HG03469 (cell line): ENCODE measurements around the gene PLEKHG4B.
"Not testable (repeated sequence)": the region's sequence is repeated elsewhere in the genome, so short reads cannot be mapped to it uniquely, and the experiment has no call there.

ENCODE experiments used
- ATAC-seq: cut with Tn5 transposase; IDR thresholded peaks from one replicate; pipeline ENCODE4 v1.9.1; 2021; ENCODE audit warnings: mild to moderate bottlenecking, moderate library complexity, moderate number of reproducible peaks; ENCODE audit not compliant: unreplicated experiment

Gene PLEKHG4B

DNA sequence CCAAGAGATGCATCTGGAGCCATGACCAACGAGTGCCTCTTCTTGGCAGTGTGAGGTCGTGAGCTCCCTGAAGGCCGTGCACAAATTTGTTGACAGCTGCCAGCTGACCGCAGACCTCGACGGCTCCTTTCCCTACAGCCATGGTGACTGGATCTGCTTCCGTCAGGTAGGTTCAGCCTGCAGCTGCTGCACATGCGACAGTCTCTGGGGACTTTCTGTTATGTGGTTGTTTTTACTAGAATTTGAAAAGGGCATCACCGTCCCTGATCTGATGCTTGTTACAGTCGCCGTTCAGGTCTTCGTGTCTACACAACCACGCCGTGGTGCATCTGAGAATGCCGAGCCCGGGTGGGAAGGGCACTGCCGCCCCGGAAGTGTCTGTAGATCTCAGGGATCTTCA lies 62.9 kb downstream of the PLEKHG4B start:
- ATAC-seq, result no peak

DNA sequence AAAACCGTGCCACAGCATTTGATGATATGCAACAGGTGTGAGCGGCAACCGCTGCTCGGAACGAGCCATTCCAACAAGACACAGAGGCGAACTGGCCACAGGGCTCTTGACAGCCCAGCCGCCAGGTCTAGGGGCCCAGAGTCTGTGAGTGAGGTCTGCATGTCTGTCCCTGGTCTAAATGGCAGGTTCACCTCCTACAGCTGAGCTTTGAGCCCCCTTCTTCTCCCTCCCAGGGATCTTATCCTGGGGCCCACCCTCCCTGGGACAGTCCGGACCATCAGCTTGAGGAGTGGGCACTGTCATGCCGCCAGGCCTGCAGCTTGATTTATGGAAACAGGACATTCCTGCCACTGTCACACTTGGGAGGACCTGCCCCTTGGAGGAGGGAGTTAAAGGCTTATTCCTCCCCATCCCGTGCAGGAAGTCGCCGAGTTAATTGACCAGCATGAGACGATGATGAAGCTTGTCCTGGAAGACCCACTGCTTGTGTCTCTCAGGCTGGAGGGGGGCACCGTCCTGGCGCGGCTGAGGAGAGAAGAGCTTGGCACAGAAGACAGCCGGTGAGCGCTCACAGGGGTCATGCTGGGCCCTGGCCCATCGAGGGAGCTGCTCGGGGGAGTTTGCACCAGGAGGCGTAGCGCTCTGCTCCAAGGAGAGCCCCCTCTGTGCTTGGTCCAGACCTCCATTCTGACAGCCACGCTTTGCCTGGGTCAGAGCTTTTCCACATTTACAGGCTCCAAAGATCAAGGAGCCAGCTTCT lies 63.9 kb downstream of the PLEKHG4B start:
- ATAC-seq, result no peak

DNA sequence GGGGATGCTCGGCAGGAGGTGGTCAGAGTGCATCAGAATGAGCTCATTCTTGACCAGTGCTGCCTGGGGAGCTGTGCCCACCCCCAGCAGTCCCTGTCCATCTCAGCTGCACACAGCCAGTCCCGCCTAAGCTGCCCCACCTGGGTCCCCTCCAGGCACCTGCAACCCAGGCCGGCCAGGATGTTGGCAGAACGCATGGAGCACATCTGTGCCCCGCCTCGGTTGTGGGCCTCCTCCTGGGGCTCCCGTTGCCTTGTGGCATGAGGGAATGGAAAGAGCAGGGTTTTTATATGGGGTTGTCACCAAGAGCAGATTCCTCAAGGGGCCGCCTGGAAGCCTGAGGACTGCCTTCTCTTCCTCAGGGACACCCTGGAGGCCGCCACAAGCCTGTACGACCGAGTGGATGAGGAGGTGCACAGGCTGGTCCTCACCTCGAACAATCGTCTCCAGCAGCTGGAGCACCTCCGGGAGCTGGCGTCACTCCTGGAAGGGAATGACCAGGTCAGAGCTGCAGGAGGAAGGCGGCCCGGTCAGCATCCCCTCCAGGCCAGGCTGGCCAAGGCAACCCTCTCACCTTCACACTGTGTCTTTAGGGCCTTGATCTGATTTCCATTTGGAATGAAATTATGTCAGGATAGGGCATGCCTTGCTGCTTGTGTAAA lies 64.6 kb downstream of the PLEKHG4B start:
- ATAC-seq, result no peak

DNA sequence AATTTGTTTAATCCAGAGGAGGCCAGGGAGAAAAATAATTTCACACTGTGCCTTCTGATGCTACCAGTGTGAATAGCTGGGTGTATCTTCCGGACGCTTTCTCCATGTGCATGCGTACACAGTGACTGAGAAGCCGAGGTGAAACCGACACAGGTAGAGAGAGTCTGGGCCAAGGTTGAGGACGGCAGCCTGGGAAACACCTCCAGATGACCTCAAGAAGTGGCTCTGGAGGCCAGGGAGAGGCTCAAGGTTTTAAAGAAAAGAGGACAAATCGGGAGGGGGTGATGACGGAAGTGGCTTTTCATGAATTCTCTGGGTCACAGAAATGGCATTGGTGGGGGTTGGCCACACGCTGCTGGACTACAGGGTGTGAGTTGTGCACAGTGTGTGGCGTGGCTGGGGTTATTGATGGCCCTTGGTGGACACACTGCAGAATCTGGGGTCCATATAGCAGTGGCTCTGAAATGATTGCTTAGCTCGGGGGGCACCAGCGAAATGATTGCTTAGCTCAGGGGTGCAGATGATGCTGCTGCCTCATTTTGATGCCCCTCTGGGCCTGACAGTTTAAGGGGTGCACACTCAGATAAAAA lies 65.3 kb downstream of the PLEKHG4B start:
- no peak for ATAC-seq

DNA sequence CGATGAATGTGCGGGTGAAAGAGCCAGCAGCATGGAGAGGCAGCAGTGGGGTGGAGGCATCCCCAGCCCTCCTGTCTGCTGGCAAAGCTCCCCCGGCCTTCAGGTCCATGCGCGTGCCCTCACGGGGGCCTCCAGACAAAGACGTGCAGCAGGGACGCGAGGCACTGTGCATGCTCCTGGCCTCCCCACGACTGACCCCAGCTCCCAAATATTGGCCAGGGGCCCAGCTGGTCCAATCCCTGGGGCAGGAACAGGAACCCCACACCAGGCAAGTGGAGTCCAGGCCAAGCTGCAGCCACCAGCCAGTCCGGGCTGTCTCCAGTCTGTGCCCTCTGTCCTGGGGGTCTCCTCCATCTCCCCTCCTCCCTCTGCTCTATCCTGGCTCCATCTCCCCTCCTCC lies 65.8 kb downstream of the PLEKHG4B start:
- ATAC-seq, result no peak

DNA sequence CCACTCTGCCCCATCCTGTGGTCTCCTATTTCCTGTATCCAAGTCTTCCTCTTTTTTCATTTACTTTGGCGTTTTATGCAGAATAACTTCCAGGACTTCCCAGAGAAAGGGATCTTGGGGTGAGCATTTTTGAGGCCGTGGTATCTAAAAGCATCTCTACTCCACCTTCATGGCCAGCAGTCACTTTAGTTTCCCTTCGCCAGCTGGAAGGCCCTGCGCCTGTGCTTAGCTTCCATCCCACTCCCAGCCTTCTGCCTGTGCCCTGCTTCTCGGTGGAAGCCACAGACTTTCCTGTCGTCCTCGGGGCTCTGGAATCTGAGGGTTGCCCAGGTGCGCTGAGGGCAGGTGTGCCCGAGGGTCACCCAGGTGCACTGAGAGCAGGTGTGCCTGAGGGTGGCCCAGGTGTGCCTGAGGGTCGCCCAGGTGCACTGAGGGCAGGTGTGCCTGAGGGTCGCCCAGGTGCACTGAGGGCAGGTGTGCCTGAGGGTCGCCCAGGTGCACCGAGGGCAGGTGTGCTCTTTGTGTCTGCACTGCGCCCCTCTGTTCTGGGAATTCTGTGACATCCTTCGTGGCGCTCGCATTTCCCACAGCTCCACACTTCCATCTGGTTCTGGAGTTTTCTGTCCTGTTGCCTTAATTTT lies 67.0 kb downstream of the PLEKHG4B start:
- no peak for ATAC-seq

DNA sequence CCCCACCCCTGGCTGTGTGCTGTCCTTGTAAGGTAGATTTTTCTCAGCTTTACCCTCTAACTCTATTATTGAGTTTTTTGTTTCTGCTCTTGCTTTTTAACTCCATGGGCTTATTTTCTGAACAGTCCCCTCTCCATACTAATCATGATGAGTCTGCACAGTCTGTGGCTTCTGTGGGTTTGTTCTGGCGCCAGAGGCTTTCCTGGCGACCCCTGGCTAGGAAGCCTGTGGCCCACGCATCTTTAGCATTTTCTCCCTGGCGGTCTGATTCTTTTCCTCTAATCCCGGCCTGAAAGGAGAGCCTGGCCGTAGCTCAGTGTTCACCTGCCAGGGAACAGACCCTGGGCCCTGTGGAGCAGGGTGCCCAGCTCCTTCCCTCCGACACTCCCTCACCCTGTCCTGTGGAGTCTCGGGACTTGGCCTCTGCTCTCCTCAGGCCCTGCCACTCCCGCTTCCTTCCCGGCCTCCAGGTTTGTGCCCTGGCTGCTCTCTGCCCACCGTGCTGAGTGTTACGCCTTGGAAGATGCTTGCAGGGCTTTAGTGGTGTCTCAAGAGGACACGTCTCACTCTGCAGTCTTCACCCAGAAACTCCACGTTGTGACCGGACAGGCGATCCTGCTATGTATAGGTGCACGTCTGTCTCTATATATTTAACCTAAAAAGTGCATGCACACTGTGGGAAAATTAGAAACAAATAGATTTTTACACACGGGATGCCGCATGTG lies 67.6 kb downstream of the PLEKHG4B start:
- ATAC-seq, result no peak

DNA sequence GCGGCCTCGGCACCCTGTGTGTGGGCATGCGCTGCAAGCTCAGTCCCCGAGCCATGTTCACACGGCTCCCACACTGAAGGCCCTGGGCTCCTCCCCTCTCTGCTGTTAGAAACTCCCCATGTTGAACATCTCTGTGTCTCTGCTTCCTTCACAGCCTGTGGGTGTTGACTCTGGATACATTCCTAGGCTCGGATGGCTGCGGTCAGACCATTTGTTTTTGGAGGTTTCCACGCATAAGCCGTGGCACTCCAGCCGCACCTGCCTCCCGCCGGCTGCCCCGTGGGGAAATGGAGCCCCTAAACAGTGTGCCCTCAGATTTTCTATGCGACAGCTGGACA lies 68.2 kb downstream of the PLEKHG4B start:
- no peak for ATAC-seq

DNA sequence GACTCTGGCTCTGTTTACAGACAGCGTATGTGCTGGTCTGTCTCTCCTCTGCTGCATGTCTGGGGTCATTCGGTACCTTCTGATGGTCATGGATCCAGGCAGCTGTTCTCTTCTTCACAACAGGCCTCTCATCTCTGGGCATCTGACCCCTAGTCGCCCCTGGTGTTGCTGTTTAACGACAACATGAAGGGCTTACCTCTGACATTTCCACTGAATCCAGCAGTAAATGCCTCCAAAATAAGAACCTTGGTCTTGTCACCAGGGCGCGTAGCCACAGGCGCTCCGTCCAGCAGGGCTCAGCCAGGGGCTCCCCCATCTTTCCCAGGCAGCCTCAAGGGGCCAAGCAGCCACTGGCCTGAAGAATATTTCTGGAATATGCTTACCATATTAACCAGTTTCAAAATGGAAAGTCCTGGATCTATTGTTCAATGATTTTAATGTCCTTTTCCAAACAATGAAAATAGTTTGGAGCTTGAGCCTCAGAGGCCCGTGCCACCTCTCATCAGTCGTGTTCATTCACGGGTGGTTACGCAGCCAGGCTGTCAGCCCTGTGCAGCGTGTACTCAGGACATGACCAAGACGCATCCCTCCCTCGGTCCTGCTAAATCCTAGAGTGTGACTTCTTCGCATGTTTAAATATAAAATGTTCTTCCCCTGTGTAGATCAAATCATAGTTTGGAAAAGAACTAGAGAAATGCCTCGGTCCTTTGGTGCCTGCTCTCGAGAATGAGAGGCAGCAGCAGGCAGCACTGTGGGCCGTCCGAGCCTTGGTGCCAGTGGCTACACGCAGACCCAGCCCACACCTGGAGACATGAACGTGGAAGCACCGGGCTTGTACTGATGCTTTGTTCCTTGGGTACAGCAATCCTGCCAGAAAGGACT lies 69.2 kb downstream of the PLEKHG4B start:
- ATAC-seq, result no peak

DNA sequence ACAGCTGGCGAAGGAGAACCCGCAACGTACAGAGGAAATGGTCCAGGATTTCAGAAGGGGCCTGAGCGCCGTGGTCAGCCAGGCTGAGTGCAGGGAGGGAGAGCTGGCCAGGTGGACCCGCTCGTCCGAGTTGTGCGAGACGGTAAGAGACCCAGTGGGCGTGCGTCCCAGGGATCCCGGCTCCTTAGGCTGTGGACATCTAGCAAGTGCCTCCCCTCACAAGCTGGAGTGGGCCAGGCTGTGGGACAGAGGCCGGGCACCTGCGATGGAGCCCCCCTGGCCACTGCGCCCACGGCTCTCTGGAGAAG lies 69.8 kb downstream of the PLEKHG4B start:
- ATAC-seq, result no peak

DNA sequence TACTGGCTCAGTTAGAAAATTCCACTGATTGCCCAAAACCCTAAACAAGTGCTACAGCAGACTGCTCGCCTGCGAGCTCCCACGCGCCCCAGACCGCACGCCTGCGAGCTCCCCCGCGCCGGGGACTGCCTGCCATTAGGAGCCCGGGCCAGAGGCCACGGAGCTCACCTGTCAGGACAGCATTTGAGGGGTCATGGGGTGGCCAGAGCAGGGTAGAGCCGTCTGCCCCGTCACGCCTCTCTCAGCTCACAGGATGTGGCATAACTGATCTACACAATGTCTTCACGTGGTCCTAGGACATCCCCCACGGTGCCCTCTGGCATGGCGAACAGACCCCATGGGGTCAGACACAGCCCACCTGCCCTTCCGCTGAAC lies 70.2 kb downstream of the PLEKHG4B start:
- ATAC-seq, result no peak

DNA sequence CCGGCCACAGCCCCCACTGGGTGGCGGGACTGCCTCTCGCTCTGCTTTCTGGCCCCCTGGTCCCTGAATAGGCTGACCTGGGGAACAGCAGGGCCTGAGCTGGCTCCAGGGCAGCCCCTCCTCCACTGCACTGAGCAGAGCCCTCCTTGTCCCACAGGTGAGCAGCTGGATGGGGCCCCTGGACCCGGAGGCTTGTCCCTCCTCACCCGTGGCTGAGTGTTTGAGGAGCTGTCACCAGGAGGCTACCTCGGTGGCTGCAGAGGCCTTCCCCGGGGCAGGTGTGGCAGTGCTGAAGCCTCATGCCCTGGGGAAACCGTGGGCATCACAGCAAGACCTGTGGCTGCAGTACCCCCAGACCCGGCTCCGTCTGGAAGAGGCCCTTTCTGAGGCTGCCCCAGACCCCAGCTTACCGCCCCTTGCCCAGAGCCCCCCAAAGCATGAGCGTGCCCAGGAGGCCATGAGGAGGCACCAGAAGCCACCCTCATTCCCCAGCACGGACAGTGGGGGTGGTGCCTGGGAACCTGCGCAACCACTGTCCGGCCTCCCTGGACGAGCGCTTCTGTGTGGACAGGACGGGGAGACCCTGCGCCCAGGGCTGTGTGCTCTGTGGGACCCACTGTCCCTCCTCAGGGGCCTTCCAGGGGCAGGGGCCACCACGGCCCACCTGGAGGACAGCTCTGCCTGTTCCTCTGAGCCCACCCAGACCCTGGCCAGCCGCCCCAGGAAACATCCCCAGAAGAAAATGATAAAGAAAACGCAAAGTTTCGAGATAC lies 70.8 kb downstream of the PLEKHG4B start:
- ATAC-seq, result no peak

DNA sequence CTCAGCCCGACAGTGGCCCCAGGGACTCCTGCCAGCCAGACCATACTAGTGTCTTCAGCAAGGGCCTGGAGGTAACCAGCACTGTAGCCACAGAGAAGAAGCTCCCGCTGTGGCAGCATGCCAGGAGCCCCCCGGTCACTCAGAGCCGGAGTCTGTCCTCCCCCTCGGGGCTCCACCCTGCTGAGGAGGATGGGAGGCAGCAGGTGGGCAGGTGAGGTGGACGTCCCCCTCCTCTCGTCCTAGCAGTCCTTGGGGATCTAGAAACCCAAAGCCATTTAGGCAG lies 71.3 kb downstream of the PLEKHG4B start:
- no peak for ATAC-seq

DNA sequence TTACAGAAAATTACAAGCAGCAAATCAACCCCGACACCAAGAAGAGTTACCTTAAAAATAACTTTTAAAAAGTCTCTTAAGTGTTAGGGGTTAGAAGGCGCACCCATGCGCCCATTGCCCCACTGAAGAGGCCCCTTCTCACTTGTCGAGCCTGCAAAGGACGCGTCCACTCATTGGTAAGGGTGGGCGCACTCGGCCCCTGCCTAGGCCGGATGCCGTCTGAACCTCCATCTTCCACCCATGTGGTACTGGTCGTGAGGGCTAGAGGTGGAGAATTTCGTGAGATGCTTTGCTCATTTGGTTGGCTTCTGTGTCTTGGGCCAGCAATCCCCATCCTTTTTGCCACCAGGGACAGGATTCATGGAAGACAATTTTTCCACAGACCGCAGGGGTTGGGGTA lies 71.9 kb downstream of the PLEKHG4B start:
- no peak for ATAC-seq

DNA sequence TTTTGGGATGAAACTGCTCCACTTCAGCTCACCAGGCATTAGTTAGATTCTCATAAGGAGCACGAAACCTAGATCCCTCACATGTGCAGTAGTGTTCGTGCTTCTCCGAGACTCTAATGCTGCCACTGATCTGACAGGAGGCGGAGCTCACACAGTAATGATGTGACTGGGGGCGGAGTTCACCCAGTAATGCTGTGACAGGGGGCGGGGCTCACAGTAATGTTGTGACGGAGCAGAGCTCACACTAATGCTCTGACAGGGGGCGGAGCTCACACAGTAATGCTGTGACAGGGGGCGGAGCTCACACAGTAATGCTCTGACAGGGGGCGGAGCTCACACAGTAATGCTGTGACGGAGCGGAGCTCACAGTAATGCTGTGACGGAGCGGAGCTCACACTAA lies 72.3 kb downstream of the PLEKHG4B start:
- ATAC-seq, result no peak

DNA sequence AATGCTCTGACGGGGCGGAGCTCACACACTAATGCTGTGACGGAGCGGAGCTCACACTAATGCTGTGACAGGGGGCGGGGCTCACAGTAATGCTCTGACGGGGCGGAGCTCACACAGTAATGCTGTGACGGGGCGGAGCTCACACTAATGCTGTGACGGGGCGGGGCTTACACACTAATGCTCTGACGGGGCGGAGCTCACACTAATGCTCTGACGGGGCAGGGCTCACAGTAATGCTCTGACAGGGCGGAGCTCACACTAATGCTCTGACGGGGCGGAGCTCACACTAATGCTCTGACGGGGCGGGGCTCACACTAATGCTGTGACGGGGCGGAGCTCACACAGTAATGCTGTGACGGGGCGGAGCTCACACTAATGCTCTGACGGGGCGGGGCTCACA lies 72.8 kb downstream of the PLEKHG4B start:
- ATAC-seq, result not testable (repeated sequence)

DNA sequence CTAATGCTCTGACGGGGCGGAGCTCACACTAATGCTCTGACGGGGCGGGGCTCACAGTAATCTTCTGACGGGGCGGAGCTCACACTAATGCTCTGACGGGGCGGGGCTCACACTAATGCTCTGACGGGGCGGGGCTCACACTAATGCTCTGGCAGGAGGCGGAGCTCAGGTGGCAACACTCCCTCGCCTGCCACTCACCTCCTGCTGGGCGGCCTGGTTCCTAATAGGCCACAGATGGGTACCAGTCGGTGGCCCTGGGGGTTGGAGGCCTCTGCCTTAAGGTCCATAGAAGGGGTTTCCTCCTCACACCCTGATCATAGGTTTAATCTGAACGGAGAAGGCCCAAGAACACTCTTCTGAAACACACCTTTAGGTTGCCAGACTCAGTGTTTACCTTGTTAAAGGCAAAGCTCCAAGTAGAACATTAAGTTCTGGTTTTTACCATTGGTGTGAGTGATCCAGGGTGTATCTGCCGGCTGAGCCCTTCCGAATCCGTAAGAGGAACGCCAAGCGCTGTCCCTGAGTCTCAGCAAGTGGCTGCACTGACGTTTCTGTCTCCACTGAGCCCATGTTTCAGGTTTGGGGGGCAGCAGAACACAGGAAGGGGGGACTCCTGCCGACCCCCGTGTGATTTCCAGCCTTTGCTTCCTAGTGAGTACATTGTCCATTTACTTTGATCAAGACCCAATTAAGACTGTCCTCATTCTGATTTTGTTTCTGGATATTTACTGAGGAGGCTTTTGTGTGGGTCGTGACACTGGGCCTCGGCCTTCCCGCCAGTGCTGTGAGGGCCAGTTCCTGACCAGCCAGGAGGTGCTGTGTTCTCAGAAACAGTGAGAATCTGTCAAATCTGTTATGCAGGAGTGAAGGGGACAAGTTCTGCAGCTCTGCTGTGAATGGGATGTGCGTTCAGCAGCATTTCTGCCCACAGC lies 74.7 kb downstream of the PLEKHG4B start:
- no peak for ATAC-seq

DNA sequence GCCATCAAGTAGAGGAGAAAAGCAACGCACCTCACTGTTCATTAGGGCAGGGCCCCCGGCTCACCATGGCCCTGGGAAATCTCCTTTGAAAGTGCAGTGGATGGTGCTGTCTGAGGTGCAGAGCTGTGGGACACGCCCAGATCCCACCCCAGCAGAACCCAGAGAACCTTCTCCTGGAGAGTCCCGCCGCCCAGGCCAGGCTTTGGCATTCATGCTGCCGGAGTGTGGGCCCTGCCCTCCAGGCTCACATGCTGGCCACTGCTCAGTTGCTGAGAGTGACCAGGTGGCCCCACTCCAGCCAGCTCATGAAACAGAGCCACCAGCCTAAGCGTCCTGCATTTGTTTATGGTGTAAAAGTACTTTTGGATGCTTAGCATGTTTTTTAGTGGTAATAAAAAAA lies 75.5 kb downstream of the PLEKHG4B start:
- ATAC-seq, result no peak
